Omental fat pad (tissue), 4 donors: ENCODE data around the gene NDEL1. TPM values are rescaled to one million over a fixed set of nuclear protein-coding genes. Genes with fewer than 3 reads are reported as not detected.

Source experiments
- ATAC-seq: fragments of 150-250 bp; one replicate; pipeline ENCODE4 v1.9.1; 2016; ENCODE audit warnings: mild to moderate bottlenecking, moderate library complexity; ENCODE audit not compliant: low FRiP score
- DNase-seq: peaks from one replicate; pipeline ENCODE4 v3.0.0-alpha.2; 2019; ENCODE audit warnings: low spot score
- CTCF ChIP-seq, 3 donors: fragments of 450-650 bp; IDR thresholded peaks; one replicate each; pipeline ENCODE4 v1.5.1; 2016 to 2017; ENCODE audit warnings: antibody characterized with exemption in 3 of 3, mild to moderate bottlenecking in 3 of 3, moderate library complexity in 2 of 3
- total RNA-seq, 4 donors: library from RNA; depleted of rRNA; stranded (reverse); fragments of >200 nt; gene quantifications; one replicate each; pipeline ENCODE4 v1.1.0, GENCODE V29; 2016

Gene NDEL1
- 100 to 1,000 TPM in 2 of 4 donors, 10 to 100 TPM in 2; 64.3 to 139 (median 118) TPM for total RNA-seq

- peak; percentile 96 for ATAC-seq
- no peak for TF ChIP-seq CTCF (IDR thresholded peaks at IDR 0.05)
- DNase-seq: peak; percentile 97
Observed at GRCh38 chr17:8435245-8436168, at the start of gene NDEL1. NDEL1 (plus strand) TSS chr17:8435884; CDS start chr17:8444272, 8,388 bp downstream.

- no peak for DNase-seq
- TF ChIP-seq CTCF (IDR thresholded peaks at IDR 0.05): no peak
- no peak for ATAC-seq
Observed at GRCh38 chr17:8386841-8387240, 48.8 kb upstream of the NDEL1 start.

GRCh38 chr17:8387914-8388651, 47.6 kb upstream of the NDEL1 start:
- TF ChIP-seq CTCF (IDR thresholded peaks at IDR 0.05): no peak
- no peak for ATAC-seq
- DNase-seq: no peak

- no peak for TF ChIP-seq CTCF (IDR thresholded peaks at IDR 0.05)
- ATAC-seq (no peak), DNase-seq (no peak)
Observed at GRCh38 chr17:8391711-8392110, 44.0 kb upstream of the NDEL1 start.

GRCh38 chr17:8392274-8392673, 43.4 kb upstream of the NDEL1 start:
- DNase-seq (no peak), ATAC-seq (no peak)
- no peak for TF ChIP-seq CTCF (IDR thresholded peaks at IDR 0.05)

- ATAC-seq (no peak), DNase-seq (no peak)
- no peak for TF ChIP-seq CTCF (IDR thresholded peaks at IDR 0.05)
Observed at GRCh38 chr17:8392674-8393469, 42.8 kb upstream of the NDEL1 start.
